ENCODE results near the gene PCSK4. TPM values are rescaled to one million over a fixed set of nuclear protein-coding genes. Genes with fewer than 3 reads are reported as not detected.

PCSK4 gene
- total and polyA plus RNA-seq, 9 of the 15 experiments (the other 6 are each of a cell fraction or from before 2014, with no cell fraction given), result 0.01 to 9.1 (median 2.1) TPM; not detected in 1

GRCh38 chr19:1478934-1479707, 11.0 kb downstream of the PCSK4 start, which contains the start of gene C19orf25 (continued):
- no peak for TF ChIP-seq ZHX1 (conservative IDR thresholded peaks at IDR 0.05; ENCODE audit: low read length)
- TF ChIP-seq KLF16 (IDR thresholded peaks at IDR 0.05), result no peak
- no peak for TF ChIP-seq ZBTB7A (IDR thresholded peaks at IDR 0.05; ENCODE audit: borderline replicate concordance, control insufficient read depth, low read depth, low read length)
- peak in 1 of 2 experiments; percentile 63; a peak in 1 of 4 replicates for TF ChIP-seq KDM1A (IDR thresholded peaks at IDR 0.05)
- 0 out of 2 replicates have a peak, but pooled peaks have one; percentile 39 for TF ChIP-seq ZBTB33 (CRISPR knock-in tag; IDR thresholded peaks at IDR 0.05)
- 0 out of 2 replicates have a peak, but pooled peaks have one; percentile 60 for TF ChIP-seq PHB (CRISPR knock-in tag; IDR thresholded peaks at IDR 0.05)
- no peak for TF ChIP-seq FOXO4 (CRISPR knock-in tag; IDR thresholded peaks at IDR 0.05)
- TF ChIP-seq DLX4 (CRISPR knock-in tag; IDR thresholded peaks at IDR 0.05), result no peak
- peak; percentile 72; the same call in 1 of the 2 replicates for TF ChIP-seq ZNF407 (IDR thresholded peaks at IDR 0.05; ENCODE audit: low read depth)
- TF ChIP-seq KLF1 (tag; IDR thresholded peaks at IDR 0.05), result no peak; the same call in 1 of the 2 replicates
